Astrocyte (in vitro differentiated cells and primary cell): Measurements from ENCODE around the gene RUNX3. TPM values are rescaled to one million over a fixed set of nuclear protein-coding genes. Genes with fewer than 3 reads are reported as not detected.

Experiments
- DNase-seq: peaks from one replicate; pipeline ENCODE4 v3.0.0-alpha.2; 2010; ENCODE audit warnings: low read depth
- FAIRE-seq: peaks from 2 replicates; lab custom pipeline; 2011; peaks lifted over from hg19 to GRCh38; lab: Jason Lieb, UNC
- H2AFZ ChIP-seq: 2 replicates; pipeline ENCODE4 v1.6.0; 2012; ENCODE audit warnings: low read depth, low read length, inconsistent platforms
- H3K27ac ChIP-seq: 2 replicates; pipeline ENCODE4 v1.5.1; 2011; ENCODE audit warnings: low read depth, low read length, inconsistent platforms
- H3K27me3 ChIP-seq: 2 replicates; pipeline ENCODE4 v1.6.0; 2011; ENCODE audit warnings: low read length, inconsistent platforms; ENCODE audit not compliant: insufficient read depth
- H3K36me3 ChIP-seq: 2 replicates; pipeline ENCODE4 v1.5.1; 2011; ENCODE audit warnings: low read length, inconsistent platforms; ENCODE audit not compliant: insufficient read depth
- H3K4me1 ChIP-seq: 2 replicates; pipeline ENCODE4 v1.5.1; 2011; ENCODE audit warnings: low read length, inconsistent platforms; ENCODE audit not compliant: insufficient read depth
- H3K4me2 ChIP-seq: 2 replicates; pipeline ENCODE4 v1.6.0; 2012; ENCODE audit warnings: low read length, inconsistent platforms
- H3K4me3 ChIP-seq: 2 replicates; pipeline ENCODE4 v1.5.1; 2011; ENCODE audit warnings: low read depth, mild to moderate bottlenecking, low read length, inconsistent platforms; ENCODE audit not compliant: insufficient read depth
- H3K79me2 ChIP-seq: 2 replicates; pipeline ENCODE4 v1.6.0; 2012; ENCODE audit warnings: mild to moderate bottlenecking, low read length, inconsistent platforms; ENCODE audit not compliant: insufficient read depth
- H3K9ac ChIP-seq: 2 replicates; pipeline ENCODE4 v1.6.0; 2012; ENCODE audit warnings: mild to moderate bottlenecking, low read length, inconsistent platforms
- H3K9me3 ChIP-seq: 2 replicates; pipeline ENCODE4 v1.5.1; 2012; ENCODE audit warnings: low read depth, mild to moderate bottlenecking, low read length, inconsistent platforms; ENCODE audit not compliant: insufficient read depth
- H4K20me1 ChIP-seq: 2 replicates; pipeline ENCODE4 v1.6.0; 2012; ENCODE audit warnings: low read length, inconsistent platforms; ENCODE audit not compliant: insufficient read depth
- H3K27ac Mint-ChIP-seq: one replicate; pipeline ENCODE4 v1.8.0; 2021; ENCODE audit warnings: mild to moderate bottlenecking, mixed read lengths; ENCODE audit not compliant: unreplicated experiment
- H3K27me3 Mint-ChIP-seq: one replicate; pipeline ENCODE4 v1.8.0; 2021; ENCODE audit warnings: low read depth, mixed read lengths; ENCODE audit not compliant: unreplicated experiment
- H3K36me3 Mint-ChIP-seq: one replicate; pipeline ENCODE4 v1.8.0; 2021; ENCODE audit warnings: low read depth, mixed read lengths; ENCODE audit not compliant: unreplicated experiment
- H3K4me1 Mint-ChIP-seq: one replicate; pipeline ENCODE4 v1.8.0; 2021; ENCODE audit warnings: low read depth, mixed read lengths; ENCODE audit not compliant: unreplicated experiment
- H3K4me3 Mint-ChIP-seq: one replicate; pipeline ENCODE4 v1.8.0; 2021; ENCODE audit warnings: mild to moderate bottlenecking, moderate library complexity, mixed read lengths; ENCODE audit not compliant: unreplicated experiment
- H3K9me3 Mint-ChIP-seq: one replicate; pipeline ENCODE4 v1.8.0; 2021; ENCODE audit warnings: mild to moderate bottlenecking, mixed read lengths; ENCODE audit not compliant: unreplicated experiment
- EZH2 ChIP-seq: IDR thresholded peaks from 2 replicates; pipeline ENCODE4 v1.6.1; 2012; ENCODE audit warnings: mild to moderate bottlenecking, low read length, inconsistent platforms; ENCODE audit not compliant: insufficient read depth
- total RNA-seq: library from RNA; stranded (reverse); gene quantifications from 2 replicates; pipeline ENCODE4 v1.2.1, GENCODE V29; 2021
- TF ChIP-seq, protein P1 (sequence below): IDR thresholded peaks from 2 replicates; pipeline ENCODE4 v1.5.1; 2011; ENCODE audit warnings: low read depth, mild to moderate bottlenecking, inconsistent platforms, low read length, moderate library complexity; ENCODE audit not compliant: insufficient read depth

RUNX3 gene
- total RNA-seq, 1 donor from 2014 or later, result 2.5 TPM

DNA sequence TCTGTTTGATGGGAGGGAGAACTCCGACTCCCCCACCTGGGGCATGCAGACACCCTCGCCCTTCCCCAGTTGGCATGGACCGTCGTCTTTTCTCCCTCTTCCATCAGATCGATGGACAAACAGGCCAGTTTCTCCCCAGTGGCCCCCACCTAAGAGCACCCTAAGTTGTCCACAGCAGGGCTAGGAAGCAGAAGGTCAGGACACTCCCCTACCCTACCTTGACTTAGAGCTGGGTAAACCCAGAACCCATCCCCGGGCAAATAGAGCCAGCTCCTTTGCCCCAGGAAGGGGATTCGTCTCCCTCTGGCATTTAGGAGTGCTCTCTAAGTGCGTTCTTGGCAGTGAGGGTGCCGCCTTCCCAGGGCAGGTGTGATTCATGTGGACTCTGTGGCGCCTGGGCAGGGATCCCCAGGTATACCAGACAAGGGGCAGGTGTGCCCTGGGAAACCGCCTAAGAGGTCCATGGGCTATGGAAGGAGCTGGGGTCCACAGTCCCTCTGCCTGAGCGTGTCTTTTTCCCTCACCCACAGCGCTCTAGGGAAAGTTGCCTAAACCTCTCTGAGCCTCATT is 2.7 kb upstream of the RUNX3 start:
- Histone ChIP-seq H3K9me3 (no peaks in the 10 kb centered on the region), H3K4me2 (peak overlapping the region; percentile 16), H3K27ac (no peak overlapping the region), H3K36me3 (no peaks in the 10 kb centered on the region), H3K27me3 (peaks cover 71% of the 10 kb centered on the region), H3K9ac (no peak overlapping the region), H3K79me2 (no peaks in the 10 kb centered on the region), H3K4me3 (no peak overlapping the region), H4K20me1 (peaks cover 23% of the 10 kb centered on the region), H2AFZ (no peak overlapping the region), H3K4me1 (peaks cover 2% of the 10 kb centered on the region)
- no peak for FAIRE-seq
- no peaks in the 10 kb centered on the region for H3K36me3 Mint-ChIP-seq
- H3K27ac Mint-ChIP-seq, result peak overlapping the region; percentile 77
- TF ChIP-seq, protein P1, sequence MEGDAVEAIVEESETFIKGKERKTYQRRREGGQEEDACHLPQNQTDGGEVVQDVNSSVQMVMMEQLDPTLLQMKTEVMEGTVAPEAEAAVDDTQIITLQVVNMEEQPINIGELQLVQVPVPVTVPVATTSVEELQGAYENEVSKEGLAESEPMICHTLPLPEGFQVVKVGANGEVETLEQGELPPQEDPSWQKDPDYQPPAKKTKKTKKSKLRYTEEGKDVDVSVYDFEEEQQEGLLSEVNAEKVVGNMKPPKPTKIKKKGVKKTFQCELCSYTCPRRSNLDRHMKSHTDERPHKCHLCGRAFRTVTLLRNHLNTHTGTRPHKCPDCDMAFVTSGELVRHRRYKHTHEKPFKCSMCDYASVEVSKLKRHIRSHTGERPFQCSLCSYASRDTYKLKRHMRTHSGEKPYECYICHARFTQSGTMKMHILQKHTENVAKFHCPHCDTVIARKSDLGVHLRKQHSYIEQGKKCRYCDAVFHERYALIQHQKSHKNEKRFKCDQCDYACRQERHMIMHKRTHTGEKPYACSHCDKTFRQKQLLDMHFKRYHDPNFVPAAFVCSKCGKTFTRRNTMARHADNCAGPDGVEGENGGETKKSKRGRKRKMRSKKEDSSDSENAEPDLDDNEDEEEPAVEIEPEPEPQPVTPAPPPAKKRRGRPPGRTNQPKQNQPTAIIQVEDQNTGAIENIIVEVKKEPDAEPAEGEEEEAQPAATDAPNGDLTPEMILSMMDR, result no peak
- peak; percentile 6 for TF ChIP-seq EZH2
- peaks cover 71% of the 10 kb centered on the region for H3K27me3 Mint-ChIP-seq
- no peaks in the 10 kb centered on the region for H3K4me1 Mint-ChIP-seq
- H3K4me3 Mint-ChIP-seq, result no peak overlapping the region
- H3K9me3 Mint-ChIP-seq, result peaks cover 12% of the 10 kb centered on the region
- no peak for DNase-seq

DNA sequence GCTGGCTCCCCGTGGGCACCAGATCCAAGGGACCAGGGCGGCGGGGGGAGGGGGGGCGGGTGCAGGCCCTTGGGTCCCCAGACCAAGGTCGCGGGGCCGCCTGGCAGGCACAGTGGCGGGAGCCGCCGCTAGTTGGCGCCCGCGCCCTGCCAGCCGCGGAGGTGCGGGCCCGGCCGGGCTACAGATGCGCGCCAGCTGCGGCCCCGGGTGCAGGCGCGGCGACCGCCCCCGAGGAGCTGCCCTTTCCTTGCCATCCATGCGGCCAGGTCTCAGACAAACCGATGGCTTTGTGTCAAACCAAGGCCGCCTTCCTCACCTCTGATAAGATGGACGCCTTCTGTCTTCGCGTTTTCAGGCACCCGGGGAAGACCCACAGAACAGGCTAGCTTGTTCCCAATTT is 2.2 kb upstream of the RUNX3 start:
- no peak for FAIRE-seq
- Mint-ChIP-seq H3K4me3 (no peak overlapping the region), H3K4me1 (no peaks in the 10 kb centered on the region), H3K36me3 (no peaks in the 10 kb centered on the region), H3K27ac (peak overlapping the region; percentile 77), H3K9me3 (peaks cover 12% of the 10 kb centered on the region), H3K27me3 (peaks cover 71% of the 10 kb centered on the region)
- H3K36me3 ChIP-seq, result no peaks in the 10 kb centered on the region
- no peak for DNase-seq
- H3K4me1 ChIP-seq, result peaks cover 2% of the 10 kb centered on the region
- H3K79me2 ChIP-seq, result no peaks in the 10 kb centered on the region
- no peak overlapping the region for H3K9ac ChIP-seq
- no peak overlapping the region for H3K4me3 ChIP-seq
- no peak overlapping the region for H2AFZ ChIP-seq
- H3K4me2 ChIP-seq, result peak overlapping the region; percentile 52
- TF ChIP-seq EZH2, result no peak
- TF ChIP-seq, protein P1, result no peak
- H3K9me3 ChIP-seq, result no peaks in the 10 kb centered on the region
- H3K27ac ChIP-seq, result no peak overlapping the region
- peaks cover 27% of the 10 kb centered on the region for H4K20me1 ChIP-seq
- H3K27me3 ChIP-seq, result peaks cover 77% of the 10 kb centered on the region

DNA sequence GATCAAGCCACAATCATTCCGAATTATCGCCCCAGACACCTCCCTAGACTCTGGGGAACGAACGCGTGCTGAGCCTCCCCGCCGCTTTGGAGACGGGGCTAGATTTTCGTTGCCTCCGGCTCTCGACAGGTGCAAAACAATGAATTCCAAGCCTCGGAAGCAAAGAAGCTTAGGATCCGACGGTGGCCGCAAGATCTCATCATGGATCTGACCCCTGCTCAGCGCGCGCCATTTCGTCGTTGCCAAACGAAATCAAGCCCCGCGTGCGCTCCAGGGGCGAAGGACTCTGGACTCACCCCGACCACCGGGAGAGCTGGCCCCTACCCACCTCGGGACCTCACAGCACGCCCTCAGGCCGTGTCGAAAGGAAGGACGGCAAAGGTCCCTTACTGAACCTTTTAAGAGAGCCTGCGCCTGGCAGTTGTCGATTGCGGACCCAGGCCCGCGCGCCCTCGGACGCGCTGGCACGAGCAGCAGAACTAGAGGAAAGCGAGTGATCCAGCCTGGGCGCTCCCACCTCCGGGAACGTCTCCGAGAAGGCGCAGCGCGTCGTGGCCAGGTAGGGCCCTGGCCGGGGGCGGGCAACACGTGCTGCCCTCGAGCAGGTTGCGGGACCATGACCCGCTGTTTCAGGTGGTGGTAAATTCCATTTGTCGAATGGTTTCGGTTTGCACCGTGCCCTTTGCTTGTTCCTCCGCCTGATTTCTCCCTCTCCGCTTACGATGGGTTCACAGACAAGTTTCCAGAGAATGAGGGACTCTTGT is 1.6 kb upstream of the RUNX3 start:
- no peaks in the 10 kb centered on the region for H3K79me2 ChIP-seq
- TF ChIP-seq, protein P1, result no peak
- TF ChIP-seq EZH2, result peak; percentile 37

More for the DNA sequence above, 1.6 kb upstream of the RUNX3 start:
- no peak overlapping the region for H2AFZ ChIP-seq
- H3K36me3 ChIP-seq, result no peaks in the 10 kb centered on the region
- H4K20me1 ChIP-seq, result peaks cover 27% of the 10 kb centered on the region
- Mint-ChIP-seq H3K27ac (no peak overlapping the region), H3K4me3 (no peak overlapping the region), H3K9me3 (peaks cover 12% of the 10 kb centered on the region), H3K36me3 (no peaks in the 10 kb centered on the region), H3K27me3 (peaks cover 71% of the 10 kb centered on the region), H3K4me1 (no peaks in the 10 kb centered on the region)
- peak overlapping the region; percentile 52 for H3K4me2 ChIP-seq
- no peak overlapping the region for H3K9ac ChIP-seq
- peaks cover 2% of the 10 kb centered on the region for H3K4me1 ChIP-seq
- no peaks in the 10 kb centered on the region for H3K9me3 ChIP-seq
- no peak overlapping the region for H3K27ac ChIP-seq
- FAIRE-seq (no peak), DNase-seq (no peak)
- peaks cover 83% of the 10 kb centered on the region for H3K27me3 ChIP-seq
- H3K4me3 ChIP-seq, result no peak overlapping the region
